ENCODE measurements around the gene TMEM190. TPM values are rescaled to one million over a fixed set of nuclear protein-coding genes. Genes with fewer than 3 reads are reported as not detected.
"Not testable (repeated sequence)": the region's sequence is repeated elsewhere in the genome, so short reads cannot be mapped to it uniquely, and the experiment has no call there.

The TMEM190 gene
- polyA plus RNA-seq, 2 donors = not detected

DNA sequence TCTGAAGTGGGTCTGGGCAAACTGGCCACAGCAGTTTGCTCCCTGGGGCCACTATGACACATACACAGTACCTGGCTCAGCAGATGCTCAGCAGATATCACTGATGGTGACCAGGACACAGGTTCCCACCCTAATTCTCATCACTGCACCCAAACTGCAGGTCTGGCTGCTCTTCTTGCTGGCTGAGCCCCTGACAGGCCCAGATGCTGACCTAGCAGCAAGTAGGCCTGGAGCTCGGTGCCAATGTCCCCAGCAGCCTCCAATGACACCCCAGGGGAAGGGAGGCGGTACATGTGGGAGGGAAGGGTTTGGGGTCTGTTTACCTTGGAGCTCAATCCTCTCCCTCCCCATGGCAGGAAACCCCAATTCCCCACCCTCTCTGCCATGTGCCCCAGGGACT, 25.9 kb downstream of the TMEM190 start:
- WGBS, 2 donors = 74 to 83% methylated on average over 2 of the region's 2 CpGs
- peaks cover 7 to 26% of the 10 kb centered on the region in 2 donors for H3K36me3 ChIP-seq (ENCODE audit: control insufficient read depth in 2 of 2, insufficient read depth in 2 of 2, low read length in 1 of 2)
- H3K4me1 ChIP-seq (ENCODE audit: control insufficient read depth in 2 of 2, insufficient read depth in 2 of 2, low read length in 1 of 2) = peaks cover 5 to 30% of the 10 kb centered on the region in 2 donors
- H3K9me3 ChIP-seq (ENCODE audit: control insufficient read depth in 2 of 2, insufficient read depth in 1 of 2, low read depth in 1 of 2, low read length in 1 of 2) = no peaks in the 10 kb centered on the region
- H3K4me3 ChIP-seq (ENCODE audit: low read depth in 1 of 2, low read length in 2 of 2) = no peak overlapping the region
- H3K27me3 ChIP-seq (ENCODE audit: control insufficient read depth in 1 of 2, insufficient read depth in 2 of 2, low read length in 2 of 2) = no peaks in the 10 kb centered on the region
- no peak overlapping the region for H3K27ac ChIP-seq (ENCODE audit: low read depth in 2 of 2, low read length in 1 of 2)

DNA sequence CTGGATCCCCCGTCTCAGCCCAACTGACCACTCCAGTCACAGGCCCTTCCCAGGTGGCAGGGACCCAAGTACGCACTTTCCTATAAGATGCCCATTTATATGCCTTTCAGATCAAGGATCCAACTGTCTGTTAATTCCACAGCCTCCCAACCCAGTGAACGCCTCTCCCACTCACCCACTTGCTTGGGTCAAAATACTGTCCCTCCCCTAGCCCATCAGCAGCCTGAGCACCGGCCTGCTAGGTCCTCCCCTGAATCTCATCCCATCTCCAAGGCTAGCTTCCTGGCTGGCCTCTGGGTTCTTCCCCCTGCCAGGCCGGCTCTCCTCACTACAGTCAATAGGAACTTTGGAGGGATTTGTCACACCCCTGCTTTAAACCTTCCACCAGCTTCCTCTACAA, 29.0 kb downstream of the TMEM190 start:
- Histone ChIP-seq H3K36me3 (ENCODE audit: control insufficient read depth in 2 of 2, insufficient read depth in 2 of 2, low read length in 1 of 2) (peaks cover 7 to 26% of the 10 kb centered on the region in 2 donors), H3K9me3 (ENCODE audit: control insufficient read depth in 2 of 2, insufficient read depth in 1 of 2, low read depth in 1 of 2, low read length in 1 of 2) (no peaks in the 10 kb centered on the region)
- WGBS, 2 donors = 83 to 86% methylated on average over 5 of the region's 5 CpGs

DNA sequence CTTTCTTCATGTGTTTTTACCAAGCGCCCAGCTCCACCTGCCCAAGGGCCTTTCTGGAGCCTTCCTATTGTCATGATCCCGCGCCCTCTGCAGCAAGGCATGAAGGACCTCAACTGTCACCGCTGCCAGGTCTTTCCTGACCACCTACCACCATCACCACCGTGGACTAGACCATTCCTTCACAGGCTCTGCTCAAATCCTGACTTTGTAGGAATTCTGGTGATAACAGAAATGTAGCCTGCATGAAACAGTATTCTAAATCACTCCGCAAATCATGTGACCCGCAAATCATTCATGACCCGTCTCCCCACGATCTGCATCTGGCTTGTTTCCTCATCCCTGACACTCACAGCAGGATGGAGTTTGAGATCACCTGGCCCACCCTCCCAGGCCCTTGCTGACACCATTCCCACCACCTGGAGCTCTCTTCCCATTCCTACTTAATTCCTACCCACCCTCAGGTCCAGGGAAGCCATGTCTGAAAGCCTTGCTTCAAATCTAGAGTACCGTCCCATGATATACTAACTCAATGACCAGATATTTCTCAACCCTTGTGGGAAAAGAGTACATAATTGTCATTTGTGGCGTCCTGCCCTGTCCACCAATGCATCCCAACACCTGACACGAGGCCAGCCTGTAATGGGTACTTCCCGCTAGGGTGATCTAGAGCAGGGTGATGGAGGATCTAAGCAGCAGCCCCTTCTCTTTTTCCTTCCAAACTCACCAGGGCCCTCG, 29.6 kb downstream of the TMEM190 start:
- WGBS, 2 donors = 78 to 82% methylated on average over 14 of the region's 14 CpGs
- H3K27me3 ChIP-seq (ENCODE audit: control insufficient read depth in 1 of 2, insufficient read depth in 2 of 2, low read length in 2 of 2) = no peaks in the 10 kb centered on the region
- H3K27ac ChIP-seq (ENCODE audit: low read depth in 2 of 2, low read length in 1 of 2) = no peak overlapping the region
- H3K36me3 ChIP-seq (ENCODE audit: control insufficient read depth in 2 of 2, insufficient read depth in 2 of 2, low read length in 1 of 2) = peaks cover 7 to 23% of the 10 kb centered on the region in 2 donors
- peak overlapping the region; percentile 76 to 88 for H3K4me3 ChIP-seq (ENCODE audit: low read depth in 1 of 2, low read length in 2 of 2)
- peaks cover 5 to 30% of the 10 kb centered on the region in 2 donors for H3K4me1 ChIP-seq (ENCODE audit: control insufficient read depth in 2 of 2, insufficient read depth in 2 of 2, low read length in 1 of 2)
- H3K9me3 ChIP-seq (ENCODE audit: control insufficient read depth in 2 of 2, insufficient read depth in 1 of 2, low read depth in 1 of 2, low read length in 1 of 2) = no peaks in the 10 kb centered on the region

More for the DNA sequence above, 29.0 kb downstream of the TMEM190 start:
- Histone ChIP-seq H3K27me3 (ENCODE audit: control insufficient read depth in 1 of 2, insufficient read depth in 2 of 2, low read length in 2 of 2) (no peaks in the 10 kb centered on the region), H3K4me1 (ENCODE audit: control insufficient read depth in 2 of 2, insufficient read depth in 2 of 2, low read length in 1 of 2) (peaks cover 5 to 32% of the 10 kb centered on the region in 2 donors), H3K27ac (ENCODE audit: low read depth in 2 of 2, low read length in 1 of 2) (no peak overlapping the region), H3K4me3 (ENCODE audit: low read depth in 1 of 2, low read length in 2 of 2) (peak overlapping the region in 1 of 2 donors; percentile 76)

DNA sequence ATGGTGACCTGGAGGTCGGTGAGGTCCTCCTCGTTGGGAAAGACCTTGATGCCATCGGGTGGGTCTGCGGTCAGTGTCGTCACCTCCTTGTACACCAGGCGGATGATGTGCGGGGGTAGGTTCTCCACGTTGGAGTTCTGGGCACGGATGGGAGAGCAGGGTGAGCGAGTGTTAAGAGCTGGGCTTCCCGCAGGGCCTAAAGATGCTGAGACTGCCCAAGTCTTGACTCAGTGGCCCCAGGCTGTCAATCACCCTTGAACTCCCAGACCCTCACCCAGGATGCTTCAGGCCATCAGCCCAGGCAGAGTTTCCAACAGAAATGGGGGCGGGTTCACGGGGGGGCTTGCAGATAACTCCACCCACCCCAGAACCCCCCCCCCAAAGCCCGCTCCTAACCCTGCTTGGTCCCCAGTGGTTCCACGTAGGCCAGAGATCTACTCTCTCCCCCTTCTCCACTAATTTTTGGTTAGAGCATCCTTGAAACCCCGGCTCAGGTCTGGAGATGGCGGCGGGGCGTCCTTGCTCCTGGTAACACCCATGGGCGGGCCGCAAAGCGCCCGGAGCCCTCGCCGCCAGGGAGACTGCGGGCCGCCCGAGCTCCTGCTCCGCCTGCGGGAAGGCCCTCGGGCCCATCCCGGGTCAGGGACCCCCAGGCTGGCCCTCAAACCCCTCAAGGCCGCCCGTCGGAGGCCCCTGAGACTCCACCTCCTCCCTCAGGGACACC, 30.4 kb downstream of the TMEM190 start:
- Histone ChIP-seq H3K27ac (ENCODE audit: low read depth in 2 of 2, low read length in 1 of 2) (peak overlapping the region; percentile 87 to 99), H3K27me3 (ENCODE audit: control insufficient read depth in 1 of 2, insufficient read depth in 2 of 2, low read length in 2 of 2) (no peaks in the 10 kb centered on the region), H3K36me3 (ENCODE audit: control insufficient read depth in 2 of 2, insufficient read depth in 2 of 2, low read length in 1 of 2) (peaks cover 5 to 19% of the 10 kb centered on the region in 2 donors), H3K9me3 (ENCODE audit: control insufficient read depth in 2 of 2, insufficient read depth in 1 of 2, low read depth in 1 of 2, low read length in 1 of 2) (no peaks in the 10 kb centered on the region), H3K4me1 (ENCODE audit: control insufficient read depth in 2 of 2, insufficient read depth in 2 of 2, low read length in 1 of 2) (peaks cover 5 to 24% of the 10 kb centered on the region in 2 donors), H3K4me3 (ENCODE audit: low read depth in 1 of 2, low read length in 2 of 2) (peak overlapping the region; percentile 76 to 88)
- WGBS, 2 donors = 8 to 11% methylated on average over 35 of the region's 35 CpGs

DNA sequence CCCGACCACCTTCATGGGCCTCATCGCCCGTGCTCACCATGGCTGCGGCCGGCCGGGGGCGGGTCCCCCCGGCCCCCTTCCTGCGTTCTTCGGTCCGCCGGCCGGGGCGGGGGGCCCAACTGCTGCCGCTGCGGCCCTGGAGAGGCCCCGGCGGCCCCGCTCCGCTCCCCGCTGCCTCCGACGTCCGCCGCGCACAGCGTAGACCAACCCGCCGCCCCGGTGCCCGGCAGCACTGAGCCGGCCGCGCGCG, 30.8 kb downstream of the TMEM190 start, which contains the start of gene UBE2S:
UBE2S (minus strand) TSS at position 239 of the 250 bp plus-strand sequence; CDS start at position 40, 199 bp downstream.
- not testable (repeated sequence) for H3K27me3 ChIP-seq (ENCODE audit: control insufficient read depth in 1 of 2, insufficient read depth in 2 of 2, low read length in 2 of 2)
- peaks cover 3 to 20% of the 10 kb centered on the region in 2 donors for H3K4me1 ChIP-seq (ENCODE audit: control insufficient read depth in 2 of 2, insufficient read depth in 2 of 2, low read length in 1 of 2)
- 0 to 1% methylated on average over 15 to 36 of the region's 36 CpGs for WGBS, 2 donors

DNA sequence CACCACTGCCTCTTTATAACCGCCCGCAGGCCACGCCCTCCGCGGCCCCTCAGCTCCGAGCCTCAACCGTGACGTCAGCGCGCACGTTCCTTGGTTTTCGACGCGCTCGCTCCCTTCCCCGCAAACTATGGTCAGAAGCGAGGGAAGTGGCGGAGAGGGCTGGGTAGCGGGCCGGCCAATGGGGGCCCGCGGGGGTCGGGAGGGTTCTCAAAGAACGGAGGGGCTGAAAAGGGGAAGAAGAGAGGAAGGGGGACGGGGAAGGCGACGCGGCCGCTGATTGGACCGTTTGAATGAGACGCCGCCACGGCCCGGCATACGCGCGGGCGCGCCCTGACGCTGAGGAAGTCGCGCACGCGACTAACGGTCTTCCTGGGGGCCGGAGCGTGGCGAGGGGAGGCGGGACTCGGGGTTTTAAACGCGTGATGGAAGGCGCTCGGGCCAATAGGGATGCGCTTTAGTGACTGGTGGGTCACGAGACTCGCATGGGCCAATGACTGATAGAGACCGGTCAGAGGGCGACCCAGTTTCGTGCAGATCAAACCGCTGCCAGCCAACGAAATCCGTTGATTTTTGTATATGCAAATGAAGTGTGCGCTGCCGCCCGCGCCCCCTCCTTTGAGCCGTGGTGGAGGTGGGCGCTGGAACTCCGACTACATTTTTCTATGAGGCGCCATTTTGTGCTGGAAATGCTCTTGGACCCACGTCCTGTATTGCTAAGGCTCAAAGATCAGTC, 31.3 kb downstream of the TMEM190 start:
- no peaks in the 10 kb centered on the region for H3K27me3 ChIP-seq (ENCODE audit: control insufficient read depth in 1 of 2, insufficient read depth in 2 of 2, low read length in 2 of 2)
- H3K27ac ChIP-seq (ENCODE audit: low read depth in 2 of 2, low read length in 1 of 2) = peak overlapping the region; percentile 93 to 99
- peak overlapping the region; percentile 76 to 88 for H3K4me3 ChIP-seq (ENCODE audit: low read depth in 1 of 2, low read length in 2 of 2)
- peaks cover 3 to 19% of the 10 kb centered on the region in 2 donors for H3K4me1 ChIP-seq (ENCODE audit: control insufficient read depth in 2 of 2, insufficient read depth in 2 of 2, low read length in 1 of 2)
- H3K9me3 ChIP-seq (ENCODE audit: control insufficient read depth in 2 of 2, insufficient read depth in 1 of 2, low read depth in 1 of 2, low read length in 1 of 2) = no peaks in the 10 kb centered on the region
- H3K36me3 ChIP-seq (ENCODE audit: control insufficient read depth in 2 of 2, insufficient read depth in 2 of 2, low read length in 1 of 2) = peaks cover 0 to 11% of the 10 kb centered on the region in 2 donors
- WGBS, 2 donors = 0% methylated on average over 72 of the region's 72 CpGs

More for the DNA sequence above, 30.8 kb downstream of the TMEM190 start, which contains the start of gene UBE2S:
- H3K4me3 ChIP-seq (ENCODE audit: low read depth in 1 of 2, low read length in 2 of 2) = peak within 1 kb of the TSS; percentile 76 to 88
- peak within 1 kb of the TSS; percentile 93 to 99 for H3K27ac ChIP-seq (ENCODE audit: low read depth in 2 of 2, low read length in 1 of 2)
- H3K9me3 ChIP-seq (ENCODE audit: control insufficient read depth in 2 of 2, insufficient read depth in 1 of 2, low read depth in 1 of 2, low read length in 1 of 2) = not testable (repeated sequence)
- peaks cover 0 to 15% of the 10 kb centered on the region in 2 donors for H3K36me3 ChIP-seq (ENCODE audit: control insufficient read depth in 2 of 2, insufficient read depth in 2 of 2, low read length in 1 of 2)

DNA sequence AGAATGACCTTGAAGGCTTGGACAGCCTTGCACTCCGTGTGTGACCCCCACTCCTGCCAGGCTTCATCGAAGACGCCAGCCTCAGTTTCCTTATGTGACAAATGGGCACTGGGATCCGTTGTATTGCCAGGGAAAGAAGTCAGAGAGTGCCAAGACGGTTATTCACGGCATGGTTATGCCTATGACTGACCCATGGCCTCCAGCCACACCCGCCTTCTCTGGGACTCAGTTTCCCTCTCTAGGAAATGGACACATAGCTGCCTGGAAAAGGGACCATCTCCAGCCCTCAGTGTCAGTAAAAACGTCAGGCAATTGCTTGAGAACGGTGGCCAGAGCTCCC, 31.9 kb downstream of the TMEM190 start:
- H3K36me3 ChIP-seq (ENCODE audit: control insufficient read depth in 2 of 2, insufficient read depth in 2 of 2, low read length in 1 of 2) = peaks cover 0 to 11% of the 10 kb centered on the region in 2 donors
- H3K4me1 ChIP-seq (ENCODE audit: control insufficient read depth in 2 of 2, insufficient read depth in 2 of 2, low read length in 1 of 2) = peaks cover 3 to 19% of the 10 kb centered on the region in 2 donors
- WGBS, 2 donors = 67 to 69% methylated on average over 9 of the region's 9 CpGs

DNA sequence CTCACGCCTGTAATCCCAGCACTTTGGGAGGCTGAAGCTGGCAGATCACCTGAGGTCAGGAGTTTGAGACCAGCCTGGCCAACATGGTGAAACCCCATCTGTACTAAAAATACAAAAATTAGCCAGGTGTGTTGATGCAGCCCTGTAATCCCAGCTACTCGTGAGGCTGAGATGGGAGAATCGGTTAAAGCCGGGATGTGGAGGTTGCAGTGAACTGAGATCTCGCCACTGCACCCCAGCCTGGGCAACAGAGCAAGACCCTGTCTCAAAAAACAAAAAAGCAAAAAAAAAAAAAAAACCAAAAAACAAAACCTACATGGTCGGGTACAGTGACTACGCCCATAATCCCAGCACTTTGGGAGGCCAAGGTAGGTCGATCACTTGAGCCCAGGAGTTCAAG, 32.6 kb downstream of the TMEM190 start:
- WGBS, 2 donors = 95 to 97% methylated on average over 8 of the region's 8 CpGs

More for the DNA sequence above, 31.9 kb downstream of the TMEM190 start:
- Histone ChIP-seq H3K27ac (ENCODE audit: low read depth in 2 of 2, low read length in 1 of 2) (peak overlapping the region; percentile 93 to 99), H3K9me3 (ENCODE audit: control insufficient read depth in 2 of 2, insufficient read depth in 1 of 2, low read depth in 1 of 2, low read length in 1 of 2) (no peaks in the 10 kb centered on the region), H3K27me3 (ENCODE audit: control insufficient read depth in 1 of 2, insufficient read depth in 2 of 2, low read length in 2 of 2) (no peaks in the 10 kb centered on the region), H3K4me3 (ENCODE audit: low read depth in 1 of 2, low read length in 2 of 2) (peak overlapping the region; percentile 76 to 88)

DNA sequence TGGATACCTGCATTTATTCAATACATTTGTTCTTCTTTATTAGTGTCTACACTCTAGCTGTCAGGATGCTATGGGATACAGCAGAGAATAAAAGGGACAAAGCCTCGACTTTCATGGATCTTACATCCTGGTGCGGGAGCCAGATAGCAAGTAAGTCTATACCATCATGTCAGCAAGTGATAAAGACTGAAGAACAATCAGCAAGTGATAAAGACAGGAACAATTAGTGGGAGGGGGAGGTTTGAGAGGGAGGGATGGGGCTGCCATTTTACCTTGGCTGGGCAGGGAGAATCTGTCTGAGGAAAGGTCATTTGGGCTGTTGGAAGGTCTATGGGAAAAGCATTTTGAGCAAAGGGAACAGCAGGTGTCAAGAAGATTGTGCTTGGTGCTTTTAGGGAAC, 33.5 kb downstream of the TMEM190 start:
- Histone ChIP-seq H3K9me3 (ENCODE audit: control insufficient read depth in 2 of 2, insufficient read depth in 1 of 2, low read depth in 1 of 2, low read length in 1 of 2) (no peaks in the 10 kb centered on the region), H3K36me3 (ENCODE audit: control insufficient read depth in 2 of 2, insufficient read depth in 2 of 2, low read length in 1 of 2) (peaks cover 0 to 3% of the 10 kb centered on the region in 2 donors), H3K4me3 (ENCODE audit: low read depth in 1 of 2, low read length in 2 of 2) (no peak overlapping the region), H3K4me1 (ENCODE audit: control insufficient read depth in 2 of 2, insufficient read depth in 2 of 2, low read length in 1 of 2) (peaks cover 3 to 19% of the 10 kb centered on the region in 2 donors), H3K27ac (ENCODE audit: low read depth in 2 of 2, low read length in 1 of 2) (no peak overlapping the region), H3K27me3 (ENCODE audit: control insufficient read depth in 1 of 2, insufficient read depth in 2 of 2, low read length in 2 of 2) (no peaks in the 10 kb centered on the region)
- WGBS, 2 donors = 94 to 95% methylated on average over 2 of the region's 2 CpGs

More for the DNA sequence above, 32.6 kb downstream of the TMEM190 start:
- not testable (repeated sequence) for H3K4me3 ChIP-seq (ENCODE audit: low read depth in 1 of 2, low read length in 2 of 2); H3K27ac ChIP-seq (ENCODE audit: low read depth in 2 of 2, low read length in 1 of 2); H3K36me3 ChIP-seq (ENCODE audit: control insufficient read depth in 2 of 2, insufficient read depth in 2 of 2, low read length in 1 of 2); H3K9me3 ChIP-seq (ENCODE audit: control insufficient read depth in 2 of 2, insufficient read depth in 1 of 2, low read depth in 1 of 2, low read length in 1 of 2); H3K27me3 ChIP-seq (ENCODE audit: control insufficient read depth in 1 of 2, insufficient read depth in 2 of 2, low read length in 2 of 2)
- H3K4me1 ChIP-seq (ENCODE audit: control insufficient read depth in 2 of 2, insufficient read depth in 2 of 2, low read length in 1 of 2) = peaks cover 3 to 19% of the 10 kb centered on the region in 2 donors
